NCI-H2196 treated with DMSO at 0.1 percent for 48 hours (cell line): ENCODE measurements around the gene IRF9.

Experiments used
- DNase-seq: peaks from one replicate; lab custom pipeline; 2025; ENCODE audit not compliant: unreplicated experiment; lab: John Stamatoyannopoulos, UW

IRF9 gene

DNA sequence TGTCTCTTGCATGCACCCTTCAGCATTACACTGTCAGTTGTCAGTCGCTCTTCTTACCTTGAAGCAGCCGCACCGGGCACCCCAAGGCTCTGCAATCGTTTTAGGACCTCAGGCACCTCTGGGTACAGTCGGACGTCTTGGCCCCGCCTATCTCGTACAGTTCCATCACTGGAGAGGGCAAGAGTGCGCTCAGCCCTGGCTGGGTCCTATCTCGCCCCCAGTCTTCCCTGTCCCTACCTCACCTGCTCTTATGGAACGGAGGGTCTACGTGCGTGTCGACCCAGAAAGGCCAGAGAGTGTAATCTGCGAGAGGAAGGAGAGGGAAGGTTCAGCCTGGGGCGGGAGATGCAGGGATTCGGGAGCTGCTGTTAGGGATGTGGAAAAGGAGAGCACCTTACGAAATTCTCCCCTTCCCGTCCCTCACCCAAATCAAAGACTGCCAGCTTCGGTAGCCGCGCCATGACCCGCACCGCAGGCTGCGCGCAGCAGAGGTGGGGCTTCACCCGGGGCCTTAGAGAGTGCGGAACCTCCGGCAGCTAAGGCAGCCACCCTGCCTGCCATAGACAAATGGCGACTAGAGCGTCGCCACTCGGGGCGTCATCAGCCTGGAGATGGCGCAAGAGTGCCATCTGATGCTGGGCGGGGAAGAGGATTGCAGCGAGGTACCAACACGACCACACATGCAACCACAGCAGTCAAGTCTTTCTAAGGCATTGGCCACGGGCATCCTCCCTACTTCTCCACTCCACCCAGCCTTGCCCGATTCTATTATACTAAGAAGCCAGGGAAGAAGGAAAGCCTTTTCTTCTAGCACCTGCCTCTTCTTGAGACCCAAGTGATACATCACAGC is 54.7 kb downstream of the IRF9 start, which contains the start of gene MDP1:
MDP1 (minus strand) TSS at position 572 of the 850 bp plus-strand sequence; CDS start at position 461, 111 bp downstream.
- DNase-seq = peak; percentile 60
